T follicular helper cell (primary cell): Measurements from ENCODE around the gene CHST9.

Experiments
- DNase-seq: peaks from one replicate; pipeline ENCODE4 v3.0.0-alpha.2; 2020; ENCODE audit warnings: low read depth

The CHST9 gene

DNA sequence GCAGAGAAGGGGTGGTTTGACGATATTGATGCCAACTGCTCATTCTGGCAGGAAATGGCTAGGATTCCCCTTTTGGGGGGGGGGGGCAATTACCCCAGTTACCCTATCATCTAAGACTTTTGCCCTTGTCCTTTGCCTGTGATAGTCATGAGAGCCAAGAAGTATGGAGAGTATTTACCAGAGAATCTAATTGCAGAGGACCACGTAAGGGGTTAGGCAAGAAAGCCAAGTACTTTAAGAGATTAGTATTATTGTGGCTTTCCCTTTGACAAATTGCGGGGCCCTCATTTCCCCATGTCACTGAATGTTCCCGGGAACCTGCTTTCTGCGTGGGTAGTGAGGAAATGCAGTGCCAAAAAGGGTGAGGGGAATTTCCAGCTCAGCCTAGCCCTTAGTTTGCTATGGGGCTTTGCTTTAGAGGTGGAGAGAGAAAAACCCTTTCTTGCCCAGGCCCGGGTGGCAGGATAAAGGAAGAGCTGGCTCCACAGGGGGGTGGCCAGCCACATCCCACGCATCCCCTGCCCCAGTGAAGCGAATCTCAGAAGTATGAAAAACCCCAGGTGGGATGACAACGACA is 321.1 kb downstream of the CHST9 start:
- DNase-seq: no peak

DNA sequence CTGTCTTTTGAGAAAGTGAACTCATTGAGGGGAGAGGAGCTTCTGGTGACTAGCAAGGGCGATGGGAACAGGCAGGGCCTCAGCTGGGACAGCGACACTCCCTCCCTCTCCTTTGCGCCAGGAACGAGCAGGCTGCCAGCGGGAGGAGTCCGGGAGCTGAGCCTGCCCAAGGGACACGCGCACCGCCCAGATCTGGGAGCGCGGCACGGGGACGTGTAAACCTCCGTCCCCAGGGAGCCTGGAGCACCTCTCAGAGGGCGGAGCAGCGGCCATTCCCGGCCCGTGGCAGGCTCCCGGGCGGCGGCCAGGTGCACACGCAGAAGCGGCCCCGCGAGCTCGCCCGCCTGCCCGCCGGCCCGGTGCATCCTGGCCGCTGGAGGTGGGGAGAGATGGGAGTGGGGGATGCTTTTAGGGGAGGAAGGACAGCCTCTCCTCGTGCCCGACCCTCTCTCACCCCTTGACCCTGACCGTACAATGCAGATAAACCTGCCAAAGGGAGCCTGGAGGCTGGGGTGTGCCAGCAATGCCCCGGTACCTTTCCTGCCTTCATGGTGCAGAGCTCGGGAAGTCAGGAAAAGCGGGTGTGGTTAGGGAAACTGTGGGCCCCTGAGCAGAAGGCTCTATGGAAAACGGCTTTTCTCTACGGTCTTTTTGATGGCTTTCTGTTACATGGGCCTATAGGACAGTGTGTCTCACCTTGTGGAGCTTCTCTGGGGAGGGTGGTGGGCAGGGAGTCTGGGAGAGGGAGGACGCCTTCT is 321.8 kb downstream of the CHST9 start:
- no peak for DNase-seq

DNA sequence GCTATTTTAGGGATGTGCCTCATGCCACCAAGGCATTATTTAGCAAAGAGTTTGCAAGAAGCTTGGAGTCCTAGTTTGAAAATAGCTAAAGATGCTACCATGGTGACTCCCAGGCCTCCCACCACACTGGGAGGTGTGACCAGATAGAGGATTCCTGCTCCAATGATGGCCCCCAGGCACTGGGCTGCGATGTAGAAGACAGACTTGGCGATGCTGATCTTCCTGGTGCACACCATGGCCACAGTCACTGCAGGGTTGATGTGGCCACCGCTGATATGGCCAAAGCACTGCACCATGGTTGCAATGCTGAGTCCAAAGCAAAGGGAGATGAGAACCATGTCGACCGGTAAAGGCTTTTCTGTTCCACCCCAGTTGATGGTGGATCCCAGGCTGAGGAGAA is 323.0 kb downstream of the CHST9 start:
- no peak for DNase-seq
